HepG2 (cell line): ENCODE data around the gene PTPRM. TPM values are rescaled to one million over a fixed set of nuclear protein-coding genes. Genes with fewer than 3 reads are reported as not detected.

ENCODE experiments used
- CEBPB ChIP-seq: IDR thresholded peaks from 2 replicates; pipeline ENCODE4 v1.6.1; 2011; ENCODE audit warnings: low read depth, low read length, improper control_type of control experiment, borderline replicate concordance
- CEBPG ChIP-seq: IDR thresholded peaks from 2 replicates; pipeline ENCODE4 v1.6.1; 2016
- FLYWCH1 ChIP-seq: sonication (generic); formaldehyde crosslinking; IDR thresholded peaks from 2 replicates; pipeline ENCODE4 v1.8.1; 2023; ENCODE audit warnings: mild to moderate bottlenecking, missing genetic modification reagents
- ISX ChIP-seq: sonication (generic); formaldehyde crosslinking; conservative IDR thresholded peaks from 2 replicates; pipeline ENCODE4 v1.5.0; 2020; ENCODE audit warnings: missing genetic modification reagents
- KMT2A ChIP-seq: sonication (generic); formaldehyde crosslinking; IDR thresholded peaks from 2 replicates; pipeline ENCODE4 v1.4.0; 2020; ENCODE audit warnings: missing genetic modification reagents
- NFYC ChIP-seq: IDR thresholded peaks from 2 replicates; pipeline ENCODE4 v1.6.1; 2016; ENCODE audit warnings: missing genetic modification reagents, missing compliant biosample characterization
- RXRB ChIP-seq: IDR thresholded peaks from 2 replicates; pipeline ENCODE4 v1.6.1; 2016; ENCODE audit warnings: borderline replicate concordance, missing genetic modification reagents, missing compliant biosample characterization
- TRIM22 ChIP-seq: fragments of 450-650 bp; IDR thresholded peaks from 2 replicates; pipeline ENCODE4 v1.6.1; 2017
- ZNF101 ChIP-seq: sonication (generic); formaldehyde crosslinking; IDR thresholded peaks from 2 replicates; pipeline ENCODE4 v1.4.0; 2020; ENCODE audit warnings: mild to moderate bottlenecking, low read depth, missing genetic modification reagents, borderline replicate concordance
- ZNF556 ChIP-seq: sonication (generic); formaldehyde crosslinking; IDR thresholded peaks from 2 replicates; pipeline ENCODE4 v1.4.0; 2020; ENCODE audit warnings: mild to moderate bottlenecking, missing genetic modification reagents, borderline replicate concordance
- polyA plus RNA-seq, 8 experiments: library from polyadenylated mRNA; depleted of rRNA in 3 of 8; stranded (reverse) in 7 of 8; unstranded in 1 of 8; fragments of >200 nt; fragmentation: Illumina TruSeq in 4 of 8; extraction: Trizol in 4 of 8; gene quantifications; 2 replicates each; pipeline versions ENCODE4 v1.2.1 to v1.2.3, GENCODE V29; 2011 to 2016; ENCODE audit warnings: low read depth in 4 of 8, missing spikeins in 1 of 8, mixed read lengths in 1 of 8; ENCODE audit not compliant: insufficient read depth in 1 of 8
- total RNA-seq, 5 experiments: library from RNA; depleted of rRNA; stranded (reverse); fragments of >200 nt; fragmentation: Illumina TruSeq; extraction: Trizol; gene quantifications; 2 replicates each; pipeline ENCODE4 v1.2.3, GENCODE V29; 2016; ENCODE audit warnings: low read depth in 1 of 5
- TF ChIP-seq, protein P1 (sequence below): sonication (generic); formaldehyde crosslinking; IDR thresholded peaks from 2 replicates; pipeline ENCODE4 v1.4.0; 2020; ENCODE audit warnings: missing genetic modification reagents
- TF ChIP-seq, protein P2 (sequence below): IDR thresholded peaks from 2 replicates; pipeline ENCODE4 v1.6.1; 2016; ENCODE audit warnings: low read depth, missing genetic modification reagents, missing compliant biosample characterization

PTPRM gene
- total and polyA plus RNA-seq, 2 of the 13 experiments (the other 11 are each of a cell fraction or from before 2014, with no cell fraction given), result 12.6 to 108 TPM

GRCh38 chr18:7688580-7688979 lies 121.5 kb downstream of the PTPRM start (continued):
- TF ChIP-seq FLYWCH1 (CRISPR knock-in tag) (no peak), ISX (CRISPR knock-in tag) (no peak), ZNF556 (no peak), KMT2A (CRISPR knock-in tag) (no peak), RXRB (CRISPR knock-in tag) (no peak), CEBPG (CRISPR knock-in tag) (no peak), ZNF101 (CRISPR knock-in tag) (no peak), NFYC (CRISPR knock-in tag) (no peak), CEBPB (no peak), TRIM22 (no peak)
- TF ChIP-seq, protein P1, sequence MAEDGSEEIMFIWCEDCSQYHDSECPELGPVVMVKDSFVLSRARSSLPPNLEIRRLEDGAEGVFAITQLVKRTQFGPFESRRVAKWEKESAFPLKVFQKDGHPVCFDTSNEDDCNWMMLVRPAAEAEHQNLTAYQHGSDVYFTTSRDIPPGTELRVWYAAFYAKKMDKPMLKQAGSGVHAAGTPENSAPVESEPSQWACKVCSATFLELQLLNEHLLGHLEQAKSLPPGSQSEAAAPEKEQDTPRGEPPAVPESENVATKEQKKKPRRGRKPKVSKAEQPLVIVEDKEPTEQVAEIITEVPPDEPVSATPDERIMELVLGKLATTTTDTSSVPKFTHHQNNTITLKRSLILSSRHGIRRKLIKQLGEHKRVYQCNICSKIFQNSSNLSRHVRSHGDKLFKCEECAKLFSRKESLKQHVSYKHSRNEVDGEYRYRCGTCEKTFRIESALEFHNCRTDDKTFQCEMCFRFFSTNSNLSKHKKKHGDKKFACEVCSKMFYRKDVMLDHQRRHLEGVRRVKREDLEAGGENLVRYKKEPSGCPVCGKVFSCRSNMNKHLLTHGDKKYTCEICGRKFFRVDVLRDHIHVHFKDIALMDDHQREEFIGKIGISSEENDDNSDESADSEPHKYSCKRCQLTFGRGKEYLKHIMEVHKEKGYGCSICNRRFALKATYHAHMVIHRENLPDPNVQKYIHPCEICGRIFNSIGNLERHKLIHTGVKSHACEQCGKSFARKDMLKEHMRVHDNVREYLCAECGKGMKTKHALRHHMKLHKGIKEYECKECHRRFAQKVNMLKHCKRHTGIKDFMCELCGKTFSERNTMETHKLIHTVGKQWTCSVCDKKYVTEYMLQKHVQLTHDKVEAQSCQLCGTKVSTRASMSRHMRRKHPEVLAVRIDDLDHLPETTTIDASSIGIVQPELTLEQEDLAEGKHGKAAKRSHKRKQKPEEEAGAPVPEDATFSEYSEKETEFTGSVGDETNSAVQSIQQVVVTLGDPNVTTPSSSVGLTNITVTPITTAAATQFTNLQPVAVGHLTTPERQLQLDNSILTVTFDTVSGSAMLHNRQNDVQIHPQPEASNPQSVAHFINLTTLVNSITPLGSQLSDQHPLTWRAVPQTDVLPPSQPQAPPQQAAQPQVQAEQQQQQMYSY, result no peak
- TF ChIP-seq, protein P2, sequence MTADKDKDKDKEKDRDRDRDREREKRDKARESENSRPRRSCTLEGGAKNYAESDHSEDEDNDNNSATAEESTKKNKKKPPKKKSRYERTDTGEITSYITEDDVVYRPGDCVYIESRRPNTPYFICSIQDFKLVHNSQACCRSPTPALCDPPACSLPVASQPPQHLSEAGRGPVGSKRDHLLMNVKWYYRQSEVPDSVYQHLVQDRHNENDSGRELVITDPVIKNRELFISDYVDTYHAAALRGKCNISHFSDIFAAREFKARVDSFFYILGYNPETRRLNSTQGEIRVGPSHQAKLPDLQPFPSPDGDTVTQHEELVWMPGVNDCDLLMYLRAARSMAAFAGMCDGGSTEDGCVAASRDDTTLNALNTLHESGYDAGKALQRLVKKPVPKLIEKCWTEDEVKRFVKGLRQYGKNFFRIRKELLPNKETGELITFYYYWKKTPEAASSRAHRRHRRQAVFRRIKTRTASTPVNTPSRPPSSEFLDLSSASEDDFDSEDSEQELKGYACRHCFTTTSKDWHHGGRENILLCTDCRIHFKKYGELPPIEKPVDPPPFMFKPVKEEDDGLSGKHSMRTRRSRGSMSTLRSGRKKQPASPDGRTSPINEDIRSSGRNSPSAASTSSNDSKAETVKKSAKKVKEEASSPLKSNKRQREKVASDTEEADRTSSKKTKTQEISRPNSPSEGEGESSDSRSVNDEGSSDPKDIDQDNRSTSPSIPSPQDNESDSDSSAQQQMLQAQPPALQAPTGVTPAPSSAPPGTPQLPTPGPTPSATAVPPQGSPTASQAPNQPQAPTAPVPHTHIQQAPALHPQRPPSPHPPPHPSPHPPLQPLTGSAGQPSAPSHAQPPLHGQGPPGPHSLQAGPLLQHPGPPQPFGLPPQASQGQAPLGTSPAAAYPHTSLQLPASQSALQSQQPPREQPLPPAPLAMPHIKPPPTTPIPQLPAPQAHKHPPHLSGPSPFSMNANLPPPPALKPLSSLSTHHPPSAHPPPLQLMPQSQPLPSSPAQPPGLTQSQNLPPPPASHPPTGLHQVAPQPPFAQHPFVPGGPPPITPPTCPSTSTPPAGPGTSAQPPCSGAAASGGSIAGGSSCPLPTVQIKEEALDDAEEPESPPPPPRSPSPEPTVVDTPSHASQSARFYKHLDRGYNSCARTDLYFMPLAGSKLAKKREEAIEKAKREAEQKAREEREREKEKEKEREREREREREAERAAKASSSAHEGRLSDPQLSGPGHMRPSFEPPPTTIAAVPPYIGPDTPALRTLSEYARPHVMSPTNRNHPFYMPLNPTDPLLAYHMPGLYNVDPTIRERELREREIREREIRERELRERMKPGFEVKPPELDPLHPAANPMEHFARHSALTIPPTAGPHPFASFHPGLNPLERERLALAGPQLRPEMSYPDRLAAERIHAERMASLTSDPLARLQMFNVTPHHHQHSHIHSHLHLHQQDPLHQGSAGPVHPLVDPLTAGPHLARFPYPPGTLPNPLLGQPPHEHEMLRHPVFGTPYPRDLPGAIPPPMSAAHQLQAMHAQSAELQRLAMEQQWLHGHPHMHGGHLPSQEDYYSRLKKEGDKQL, result no peak
